B cell (primary cell): ENCODE measurements around the gene FBN1.

Experiments used
- CTCF ChIP-seq: fragments of 200-600 bp; IDR thresholded peaks from one replicate; pipeline ENCODE4 v1.8.0; 2022; ENCODE audit warnings: antibody characterized with exemption, mild to moderate bottlenecking
- EZH2 ChIP-seq: IDR thresholded peaks from 2 replicates; pipeline ENCODE4 v1.6.1; 2012; ENCODE audit warnings: borderline replicate concordance, low read depth, mild to moderate bottlenecking, moderate library complexity, low read length; ENCODE audit not compliant: insufficient read depth, poor library complexity, severe bottlenecking

GRCh38 chr15:48532946-48533345 lies 112.6 kb downstream of the FBN1 start:
- TF ChIP-seq CTCF (no peak), EZH2 (no peak)
